ENCODE data around the gene FN3KRP.

Gene FN3KRP

DNA sequence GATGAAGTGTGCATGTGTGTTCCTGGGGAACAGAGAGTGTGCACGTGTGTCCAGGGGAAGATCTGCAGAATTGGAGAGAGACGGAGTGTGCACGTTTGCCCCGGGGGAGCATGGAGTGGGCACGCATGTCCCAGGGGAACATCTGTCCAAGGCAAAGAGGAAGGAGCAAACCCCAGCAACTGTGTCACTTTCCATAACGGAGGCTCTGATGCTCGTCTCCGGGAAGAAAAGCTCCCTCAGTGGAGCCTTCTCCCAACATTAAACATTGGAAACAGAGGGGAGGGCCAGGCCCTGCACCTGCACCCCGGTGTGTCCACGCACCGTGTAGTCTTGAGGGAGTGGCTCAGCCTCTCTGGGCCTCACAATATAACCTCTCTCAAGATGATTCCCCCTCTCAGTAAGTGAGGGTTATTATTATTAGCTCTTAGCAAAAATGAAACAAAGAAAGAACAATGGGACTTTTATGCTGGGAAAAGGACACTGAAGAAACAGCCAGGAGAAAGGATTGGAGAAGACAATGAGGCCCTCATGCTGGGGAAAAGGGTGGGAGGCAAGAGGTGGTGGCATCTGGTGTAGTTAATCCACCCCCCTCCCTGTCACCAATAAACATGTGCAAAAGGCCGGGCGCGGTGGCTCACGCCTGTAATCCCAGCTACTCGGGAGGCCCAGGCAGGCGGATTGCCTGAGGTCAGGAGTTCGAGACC is 25.6 kb upstream of the FN3KRP start:
- no peak for ATAC-seq
- TF ChIP-seq PATZ1 (CRISPR knock-in tag; IDR thresholded peaks at IDR 0.05; ENCODE audit: borderline replicate concordance) (no peak), ZC3H10 (CRISPR knock-in tag; IDR thresholded peaks at IDR 0.05) (no peak), BACH2 (CRISPR knock-in tag; IDR thresholded peaks at IDR 0.05; ENCODE audit: borderline replicate concordance) (no peak), ZNF565 (CRISPR knock-in tag; conservative IDR thresholded peaks at IDR 0.05; ENCODE audit: low read depth) (no peak), TCF4 (CRISPR knock-in tag; IDR thresholded peaks at IDR 0.05; ENCODE audit: borderline replicate concordance) (no peak), ZFP3 (CRISPR knock-in tag; IDR thresholded peaks at IDR 0.05) (no peak), ARNTL (CRISPR knock-in tag; IDR thresholded peaks at IDR 0.05; ENCODE audit: borderline replicate concordance, low read depth) (no peak), CSRNP3 (CRISPR knock-in tag; IDR thresholded peaks at IDR 0.05) (no peak), CREB5 (CRISPR knock-in tag; IDR thresholded peaks at IDR 0.05; ENCODE audit: low read depth) (no peak), RARB (CRISPR knock-in tag; IDR thresholded peaks at IDR 0.05) (no peak), GLIS3 (CRISPR knock-in tag; IDR thresholded peaks at IDR 0.05) (no peak), ZNF70 (CRISPR knock-in tag; IDR thresholded peaks at IDR 0.05) (no peak), PPARA (CRISPR knock-in tag; IDR thresholded peaks at IDR 0.05; ENCODE audit: borderline replicate concordance) (no peak), TOX (CRISPR knock-in tag; IDR thresholded peaks at IDR 0.05; ENCODE audit: borderline replicate concordance) (no peak), OSR1 (CRISPR knock-in tag; IDR thresholded peaks at IDR 0.05) (no peak)
- TF ChIP-seq, protein P1, sequence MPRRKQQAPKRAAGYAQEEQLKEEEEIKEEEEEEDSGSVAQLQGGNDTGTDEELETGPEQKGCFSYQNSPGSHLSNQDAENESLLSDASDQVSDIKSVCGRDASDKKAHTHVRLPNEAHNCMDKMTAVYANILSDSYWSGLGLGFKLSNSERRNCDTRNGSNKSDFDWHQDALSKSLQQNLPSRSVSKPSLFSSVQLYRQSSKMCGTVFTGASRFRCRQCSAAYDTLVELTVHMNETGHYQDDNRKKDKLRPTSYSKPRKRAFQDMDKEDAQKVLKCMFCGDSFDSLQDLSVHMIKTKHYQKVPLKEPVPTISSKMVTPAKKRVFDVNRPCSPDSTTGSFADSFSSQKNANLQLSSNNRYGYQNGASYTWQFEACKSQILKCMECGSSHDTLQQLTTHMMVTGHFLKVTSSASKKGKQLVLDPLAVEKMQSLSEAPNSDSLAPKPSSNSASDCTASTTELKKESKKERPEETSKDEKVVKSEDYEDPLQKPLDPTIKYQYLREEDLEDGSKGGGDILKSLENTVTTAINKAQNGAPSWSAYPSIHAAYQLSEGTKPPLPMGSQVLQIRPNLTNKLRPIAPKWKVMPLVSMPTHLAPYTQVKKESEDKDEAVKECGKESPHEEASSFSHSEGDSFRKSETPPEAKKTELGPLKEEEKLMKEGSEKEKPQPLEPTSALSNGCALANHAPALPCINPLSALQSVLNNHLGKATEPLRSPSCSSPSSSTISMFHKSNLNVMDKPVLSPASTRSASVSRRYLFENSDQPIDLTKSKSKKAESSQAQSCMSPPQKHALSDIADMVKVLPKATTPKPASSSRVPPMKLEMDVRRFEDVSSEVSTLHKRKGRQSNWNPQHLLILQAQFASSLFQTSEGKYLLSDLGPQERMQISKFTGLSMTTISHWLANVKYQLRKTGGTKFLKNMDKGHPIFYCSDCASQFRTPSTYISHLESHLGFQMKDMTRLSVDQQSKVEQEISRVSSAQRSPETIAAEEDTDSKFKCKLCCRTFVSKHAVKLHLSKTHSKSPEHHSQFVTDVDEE (CRISPR knock-in tag; IDR thresholded peaks at IDR 0.05): no peak
- TF ChIP-seq, protein P2, sequence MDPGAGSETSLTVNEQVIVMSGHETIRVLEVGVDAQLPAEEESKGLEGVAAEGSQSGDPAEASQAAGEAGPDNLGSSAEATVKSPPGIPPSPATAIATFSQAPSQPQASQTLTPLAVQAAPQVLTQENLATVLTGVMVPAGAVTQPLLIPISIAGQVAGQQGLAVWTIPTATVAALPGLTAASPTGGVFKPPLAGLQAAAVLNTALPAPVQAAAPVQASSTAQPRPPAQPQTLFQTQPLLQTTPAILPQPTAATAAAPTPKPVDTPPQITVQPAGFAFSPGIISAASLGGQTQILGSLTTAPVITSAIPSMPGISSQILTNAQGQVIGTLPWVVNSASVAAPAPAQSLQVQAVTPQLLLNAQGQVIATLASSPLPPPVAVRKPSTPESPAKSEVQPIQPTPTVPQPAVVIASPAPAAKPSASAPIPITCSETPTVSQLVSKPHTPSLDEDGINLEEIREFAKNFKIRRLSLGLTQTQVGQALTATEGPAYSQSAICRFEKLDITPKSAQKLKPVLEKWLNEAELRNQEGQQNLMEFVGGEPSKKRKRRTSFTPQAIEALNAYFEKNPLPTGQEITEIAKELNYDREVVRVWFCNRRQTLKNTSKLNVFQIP (CRISPR knock-in tag; IDR thresholded peaks at IDR 0.05; ENCODE audit: borderline replicate concordance, low read depth): no peak

DNA sequence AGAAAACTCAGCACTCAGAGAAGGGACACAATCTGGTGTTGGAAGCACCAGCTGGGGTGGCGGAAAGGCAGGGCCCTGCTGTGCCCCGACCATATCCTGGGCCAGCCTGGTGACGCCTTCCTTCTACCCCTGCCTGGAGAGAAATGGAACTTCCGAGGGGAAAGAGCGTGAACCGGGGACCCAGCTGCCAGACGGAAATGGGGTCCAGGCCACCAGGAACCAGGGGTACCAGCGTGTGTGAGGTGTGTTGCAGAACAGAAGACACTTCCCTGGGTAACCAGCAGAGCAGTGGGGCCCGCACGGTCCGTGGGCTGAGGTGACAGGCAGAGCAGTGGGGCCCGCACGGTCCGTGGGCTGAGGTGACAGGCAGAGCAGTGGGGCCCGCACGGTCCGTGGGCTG is 24.8 kb upstream of the FN3KRP start:
- no peak for ATAC-seq
- no peak for TF ChIP-seq PPARA (CRISPR knock-in tag; IDR thresholded peaks at IDR 0.05; ENCODE audit: borderline replicate concordance)
- TF ChIP-seq ISL1 (CRISPR knock-in tag; IDR thresholded peaks at IDR 0.05): no peak
- no peak for TF ChIP-seq PATZ1 (CRISPR knock-in tag; IDR thresholded peaks at IDR 0.05; ENCODE audit: borderline replicate concordance)
- TF ChIP-seq, protein P2 (CRISPR knock-in tag; IDR thresholded peaks at IDR 0.05; ENCODE audit: borderline replicate concordance, low read depth): no peak
- no peak for TF ChIP-seq ZFP3 (CRISPR knock-in tag; IDR thresholded peaks at IDR 0.05)
- TF ChIP-seq ZNF565 (CRISPR knock-in tag; conservative IDR thresholded peaks at IDR 0.05; ENCODE audit: low read depth): no peak

All from SK-N-SH treated with all-trans-retinoic acid at 6 μM for 48 hours (cell line).